Body of pancreas (tissue), 4 donors: ENCODE results near the gene SNHG17. TPM values are rescaled to one million over a fixed set of nuclear protein-coding genes. Genes with fewer than 3 reads are reported as not detected.
A peak's percentile ranks its signal among the peaks of the same experiment; 100 is the strongest.

Experiments
- ATAC-seq: fragments of 150-250 bp; one replicate; pipeline ENCODE4 v1.9.1; 2016
- DNase-seq, 4 donors: peaks; one replicate each; pipeline ENCODE4 v3.0.0-alpha.2; 2019
- H3K27ac ChIP-seq, 4 donors: fragments of 200-600 bp; sonication (generic); 1 replicate in 3 of 4; 2 replicates in 1 of 4; pipeline versions ENCODE4 v1.5.1 to v1.6.1; 2016 to 2019; ENCODE audit warnings: mild to moderate bottlenecking in 1 of 4, mixed read lengths in 1 of 4, moderate library complexity in 1 of 4
- H3K27me3 ChIP-seq, 2 donors: fragments of 200-600 bp; sonication (generic); one replicate each; pipeline ENCODE4 v1.6.0; 2016; ENCODE audit warnings: mild to moderate bottlenecking in 1 of 2
- H3K36me3 ChIP-seq, 2 donors: fragments of 200-600 bp; sonication (generic); replicated peaks in 1 of 2; 2 replicates each; pipeline ENCODE4 v1.5.1; 2016; ENCODE audit warnings: low read depth in 2 of 2; ENCODE audit not compliant: insufficient read depth in 1 of 2
- H3K4me1 ChIP-seq: fragments of 200-600 bp; sonication (generic); one replicate; pipeline ENCODE4 v1.6.0; 2016
- H3K4me3 ChIP-seq, 2 donors: fragments of 200-600 bp; sonication (generic); 1 replicate in 1 of 2; 2 replicates in 1 of 2; pipeline ENCODE4 v1.5.1; 2016 to 2019
- H3K9me3 ChIP-seq, 3 donors: fragments of 200-600 bp; sonication (generic); 1 replicate in 2 of 3; 2 replicates in 1 of 3; pipeline ENCODE4 v1.5.1; 2016
- POLR2A ChIP-seq, 3 donors: fragments of 450-650 bp; IDR thresholded peaks; one replicate each; pipeline ENCODE4 v1.6.1; 2016; ENCODE audit warnings: antibody characterized with exemption in 3 of 3, mild to moderate bottlenecking in 2 of 3
- WGBS, 2 donors: methylation state at CpG; one replicate each; pipeline ENCODE4 v1.1.5; 2017; 5-methylcytosine and 5-hydroxymethylcytosine counted together
- intact Hi-C: fragments of 100-400 bp; cut with DNase I; formaldehyde crosslinking; loops from one replicate; pipeline ENCODE4 v1.15.1; 2023
- total RNA-seq, 2 donors: library from RNA; depleted of rRNA; stranded (reverse); fragments of >200 nt; gene quantifications; one replicate each; pipeline ENCODE4 v1.1.0, GENCODE V29; 2016
- TF ChIP-seq, protein P1 (sequence below), 7 experiments: fragments of 450-650 bp in 4 of 7; fragments of 200-600 bp in 3 of 7; sonication (generic) in 3 of 7; IDR thresholded peaks; one replicate each; pipeline ENCODE4 v1.5.1; 2016 to 2019; ENCODE audit warnings: antibody characterized with exemption in 7 of 7

Gene SNHG17
- total RNA-seq, 2 donors from 2014 or later, result 18.2 to 42.5 TPM

DNA sequence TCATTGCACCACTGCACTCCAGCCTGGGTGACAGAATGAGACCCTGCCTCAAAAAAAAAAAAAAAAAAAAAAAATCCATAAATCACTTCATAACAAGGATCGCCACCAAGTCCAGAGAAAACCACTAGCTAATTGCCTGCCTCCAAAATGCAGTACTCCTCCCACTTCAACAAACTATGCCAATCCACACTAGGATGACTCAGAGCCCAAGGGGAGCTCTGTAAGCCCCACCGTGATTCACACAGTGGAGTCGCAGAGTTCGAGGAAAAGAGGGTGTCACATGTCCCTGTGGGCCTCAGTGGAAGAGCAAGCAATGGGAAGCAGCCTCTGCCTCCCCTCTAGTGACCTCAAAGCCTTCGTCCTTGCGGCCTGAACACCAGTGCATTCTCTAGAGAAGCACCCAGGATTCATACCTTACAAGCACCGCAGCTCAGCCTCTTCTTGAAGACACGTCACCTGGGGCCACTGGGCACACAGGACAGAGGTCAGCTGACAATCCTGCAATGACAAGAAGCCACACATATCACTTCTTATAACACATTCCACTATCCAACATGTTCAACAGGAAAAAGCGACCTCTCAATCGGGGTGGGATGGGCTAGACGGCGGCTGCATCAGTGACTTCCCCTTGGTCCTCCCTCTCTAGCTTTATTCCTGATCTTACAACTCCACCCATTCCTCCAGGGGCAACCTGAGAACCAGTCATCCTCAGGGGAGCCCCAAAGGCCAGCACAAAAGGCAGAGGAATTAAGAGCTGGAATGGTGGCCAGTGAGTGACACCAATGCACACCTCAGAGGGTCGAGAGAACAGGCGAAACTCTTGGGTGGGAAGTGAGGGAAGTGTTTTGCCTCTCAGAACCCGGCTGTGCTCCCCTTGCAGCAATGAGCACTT lies 8.9 kb downstream of the SNHG17 start:
- H3K4me1 ChIP-seq, result no peaks in the 10 kb centered on the region
- no peaks in the 10 kb centered on the region for H3K27me3 ChIP-seq
- no peaks in the 10 kb centered on the region for H3K9me3 ChIP-seq
- no peak overlapping the region for H3K4me3 ChIP-seq
- ATAC-seq (no peak), DNase-seq (peak in 1 of 4 donors; percentile 8)
- WGBS, 2 donors, result 85 to 89% methylated on average over 12 to 13 of the region's 15 CpGs
- no peak for TF ChIP-seq POLR2A (IDR thresholded peaks at IDR 0.05)
- TF ChIP-seq, protein P1, sequence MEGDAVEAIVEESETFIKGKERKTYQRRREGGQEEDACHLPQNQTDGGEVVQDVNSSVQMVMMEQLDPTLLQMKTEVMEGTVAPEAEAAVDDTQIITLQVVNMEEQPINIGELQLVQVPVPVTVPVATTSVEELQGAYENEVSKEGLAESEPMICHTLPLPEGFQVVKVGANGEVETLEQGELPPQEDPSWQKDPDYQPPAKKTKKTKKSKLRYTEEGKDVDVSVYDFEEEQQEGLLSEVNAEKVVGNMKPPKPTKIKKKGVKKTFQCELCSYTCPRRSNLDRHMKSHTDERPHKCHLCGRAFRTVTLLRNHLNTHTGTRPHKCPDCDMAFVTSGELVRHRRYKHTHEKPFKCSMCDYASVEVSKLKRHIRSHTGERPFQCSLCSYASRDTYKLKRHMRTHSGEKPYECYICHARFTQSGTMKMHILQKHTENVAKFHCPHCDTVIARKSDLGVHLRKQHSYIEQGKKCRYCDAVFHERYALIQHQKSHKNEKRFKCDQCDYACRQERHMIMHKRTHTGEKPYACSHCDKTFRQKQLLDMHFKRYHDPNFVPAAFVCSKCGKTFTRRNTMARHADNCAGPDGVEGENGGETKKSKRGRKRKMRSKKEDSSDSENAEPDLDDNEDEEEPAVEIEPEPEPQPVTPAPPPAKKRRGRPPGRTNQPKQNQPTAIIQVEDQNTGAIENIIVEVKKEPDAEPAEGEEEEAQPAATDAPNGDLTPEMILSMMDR (IDR thresholded peaks at IDR 0.05), result no peak
- H3K36me3 ChIP-seq, result peaks cover 14 to 69% of the 10 kb centered on the region in 2 donors
- H3K27ac ChIP-seq, result no peak overlapping the region
- intact Hi-C loops, result no loop called here

- no peaks in the 10 kb centered on the region for H3K27me3 ChIP-seq
- intact Hi-C loops, result no loop called here
- no peaks in the 10 kb centered on the region for H3K9me3 ChIP-seq
- no peak for DNase-seq
- no peaks in the 10 kb centered on the region for H3K4me1 ChIP-seq
- 94 to 100% methylated on average over 1 of the region's 1 CpG for WGBS, 2 donors
- no peak overlapping the region for H3K27ac ChIP-seq
- no peak overlapping the region for H3K4me3 ChIP-seq
- peaks cover 21 to 64% of the 10 kb centered on the region in 2 donors for H3K36me3 ChIP-seq
- ATAC-seq, result no peak
- TF ChIP-seq, protein P1 (IDR thresholded peaks at IDR 0.05), result no peak
- TF ChIP-seq POLR2A (IDR thresholded peaks at IDR 0.05), result no peak
Measured at GRCh38 chr20:38424401-38424800, 10.7 kb downstream of the SNHG17 start.

DNA sequence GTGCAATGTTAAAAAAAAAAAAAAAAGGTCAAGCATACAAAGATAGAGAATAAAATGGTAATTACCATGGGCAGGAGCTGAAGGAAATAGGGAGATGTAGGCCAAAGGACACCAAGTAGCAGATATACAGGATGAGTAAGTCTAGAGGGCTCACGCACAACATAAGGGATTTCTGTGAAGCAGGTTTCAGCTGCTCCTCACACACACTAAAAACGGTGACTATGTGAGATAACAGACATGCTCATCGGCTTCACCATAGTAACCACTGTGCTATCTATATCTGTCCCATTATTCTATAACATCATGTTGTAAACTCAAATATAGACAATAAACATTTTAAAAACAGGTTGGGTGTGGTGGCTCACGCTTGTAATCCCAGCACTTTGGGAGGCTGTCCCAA lies 11.6 kb downstream of the SNHG17 start:
- no peak for TF ChIP-seq POLR2A (IDR thresholded peaks at IDR 0.05)
- TF ChIP-seq, protein P1 (IDR thresholded peaks at IDR 0.05), result no peak
- WGBS, 2 donors, result 76 to 77% methylated on average over 4 of the region's 4 CpGs
- H3K9me3 ChIP-seq, result no peaks in the 10 kb centered on the region
- ATAC-seq (no peak), DNase-seq (no peak)
- H3K27me3 ChIP-seq, result no peaks in the 10 kb centered on the region
- no peak overlapping the region for H3K4me3 ChIP-seq
- peaks cover 21 to 60% of the 10 kb centered on the region in 2 donors for H3K36me3 ChIP-seq
- H3K4me1 ChIP-seq, result no peaks in the 10 kb centered on the region
- no peak overlapping the region for H3K27ac ChIP-seq
- intact Hi-C loops, result no loop called here

DNA sequence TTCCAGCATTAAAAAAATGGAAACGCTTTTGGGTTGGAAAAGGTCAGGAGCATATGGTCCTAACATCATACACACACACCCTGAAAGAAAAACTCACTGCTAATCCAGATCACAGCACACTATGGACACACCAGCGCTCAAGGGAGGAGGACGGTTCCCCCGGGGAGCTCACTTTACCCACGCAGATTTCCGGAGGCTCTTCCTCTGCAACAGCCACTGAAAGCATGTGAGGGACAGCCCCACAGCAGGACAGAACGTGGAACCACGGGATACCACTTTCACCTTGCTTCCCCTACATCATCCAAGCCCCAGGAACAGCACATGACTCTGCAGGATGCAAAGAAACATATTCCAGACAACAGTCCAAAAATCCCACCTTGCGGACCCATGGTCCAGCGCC lies 13.2 kb downstream of the SNHG17 start:
- Histone ChIP-seq H3K27ac (no peak overlapping the region), H3K4me1 (no peaks in the 10 kb centered on the region), H3K36me3 (peaks cover 21 to 45% of the 10 kb centered on the region in 2 donors), H3K27me3 (no peaks in the 10 kb centered on the region), H3K9me3 (no peaks in the 10 kb centered on the region), H3K4me3 (no peak overlapping the region)
- TF ChIP-seq, protein P1 (IDR thresholded peaks at IDR 0.05), result no peak
- TF ChIP-seq POLR2A (IDR thresholded peaks at IDR 0.05), result no peak
- WGBS, 2 donors, result 70 to 82% methylated on average over 7 to 10 of the region's 10 CpGs
- intact Hi-C loops, result no loop called here
- ATAC-seq (no peak), DNase-seq (no peak)
